ENCODE results near the gene PCDHGA11. TPM values are rescaled to one million over a fixed set of nuclear protein-coding genes. Genes with fewer than 3 reads are reported as not detected.

PCDHGA11 gene
- total and polyA plus RNA-seq, 4 experiments from 2014 or later: 0.20 to 0.36 TPM; not detected in 2

GRCh38 chr5:141434006-141434405 is 13.2 kb downstream of the PCDHGA11 start:
- ChIA-PET POLR2A (ENCODE audit: partially characterized antibody) (no interaction called here), CTCF (ENCODE audit: partially characterized antibody) (no interaction called here)
- intact Hi-C loops (cut with micrococcal nuclease): no loop called here
- H3K36me3 ChIP-seq (ENCODE audit: insufficient read depth, low read length): no peaks in the 10 kb centered on the region
- no peaks in the 10 kb centered on the region for H3K4me1 ChIP-seq (ENCODE audit: insufficient read depth, low read length)
- H3K9me3 ChIP-seq (ENCODE audit: control insufficient read depth in 1 of 2, low read length in 2 of 2): peaks cover 0 to 5% of the 10 kb centered on the region in 2 donors
- H3K27me3 ChIP-seq (ENCODE audit: insufficient read depth, low read length): peaks cover 14% of the 10 kb centered on the region
- Mint-ChIP-seq H3K4me3 (peak overlapping the region in 1 of 8 donors; percentile 25), H3K27me3 (peaks cover 28 to 36% of the 10 kb centered on the region in 2 donors), H3K4me1 (peaks cover 5 to 17% (median 6%) of the 10 kb centered on the region in 4 donors), H3K27ac (no peak overlapping the region), H3K36me3 (peaks cover 8 to 14% of the 10 kb centered on the region in 2 donors), H3K9me3 (peaks cover 0 to 53% (median 37%) of the 10 kb centered on the region in 8 donors)
- no peak overlapping the region for H3K27ac ChIP-seq (ENCODE audit: low read depth, low read length)
- no peak for DNase-seq
- H3K4me3 ChIP-seq (ENCODE audit: low read length in 2 of 2): no peak overlapping the region

- intact Hi-C loops (cut with micrococcal nuclease): no loop called here
- H3K27me3 ChIP-seq (ENCODE audit: insufficient read depth, low read length): peaks cover 11% of the 10 kb centered on the region
- H3K27ac ChIP-seq (ENCODE audit: low read depth, low read length): no peak overlapping the region
- Mint-ChIP-seq H3K27ac (no peak overlapping the region), H3K36me3 (peaks cover 1 to 3% of the 10 kb centered on the region in 2 donors), H3K4me3 (no peak overlapping the region), H3K9me3 (peaks cover 0 to 41% (median 23%) of the 10 kb centered on the region in 8 donors), H3K4me1 (peaks cover 0 to under 1% (median 0%) of the 10 kb centered on the region in 4 donors), H3K27me3 (peaks cover 23 to 28% of the 10 kb centered on the region in 2 donors)
- no peak for DNase-seq
- H3K4me1 ChIP-seq (ENCODE audit: insufficient read depth, low read length): no peaks in the 10 kb centered on the region
- H3K9me3 ChIP-seq (ENCODE audit: control insufficient read depth in 1 of 2, low read length in 2 of 2): no peaks in the 10 kb centered on the region
- no peak overlapping the region for H3K4me3 ChIP-seq (ENCODE audit: low read length in 2 of 2)
- POLR2A ChIA-PET (ENCODE audit: partially characterized antibody): no interaction called here
- CTCF ChIA-PET (ENCODE audit: partially characterized antibody): interaction anchor here (1.1 kb wide), 1 partner anchor 76 kb away, joined by 5 read pairs; no protein-coding TSS in a partner anchor
- H3K36me3 ChIP-seq (ENCODE audit: insufficient read depth, low read length): no peaks in the 10 kb centered on the region
Measured at GRCh38 chr5:141437221-141437620, 16.4 kb downstream of the PCDHGA11 start.

GRCh38 chr5:141439411-141440141 is 18.7 kb downstream of the PCDHGA11 start:
- Mint-ChIP-seq H3K36me3 (peaks cover 0 to 4% of the 10 kb centered on the region in 2 donors), H3K27ac (no peak overlapping the region), H3K4me1 (no peaks in the 10 kb centered on the region), H3K27me3 (peaks cover 15 to 24% of the 10 kb centered on the region in 2 donors), H3K4me3 (no peak overlapping the region), H3K9me3 (peaks cover 0 to 24% (median 8%) of the 10 kb centered on the region in 8 donors)
- Histone ChIP-seq H3K27me3 (ENCODE audit: insufficient read depth, low read length) (peaks cover 7% of the 10 kb centered on the region), H3K4me3 (ENCODE audit: low read length in 2 of 2) (no peak overlapping the region), H3K9me3 (ENCODE audit: control insufficient read depth in 1 of 2, low read length in 2 of 2) (no peaks in the 10 kb centered on the region), H3K27ac (ENCODE audit: low read depth, low read length) (no peak overlapping the region), H3K36me3 (ENCODE audit: insufficient read depth, low read length) (no peaks in the 10 kb centered on the region), H3K4me1 (ENCODE audit: insufficient read depth, low read length) (no peaks in the 10 kb centered on the region)
- no peak for DNase-seq
- intact Hi-C loops (cut with micrococcal nuclease): no loop called here
- ChIA-PET CTCF (ENCODE audit: partially characterized antibody) (interaction anchor here (1.5 kb wide), 1 partner anchor 10 kb away, joined by 4 read pairs; the partner anchor contains the start of gene PCDHGA12), POLR2A (ENCODE audit: partially characterized antibody) (no interaction called here)

GRCh38 chr5:141440341-141440740 is 19.5 kb downstream of the PCDHGA11 start:
- peaks cover 0 to 4% of the 10 kb centered on the region in 2 donors for H3K36me3 Mint-ChIP-seq
- Histone ChIP-seq H3K27me3 (ENCODE audit: insufficient read depth, low read length) (peaks cover 7% of the 10 kb centered on the region), H3K27ac (ENCODE audit: low read depth, low read length) (no peak overlapping the region), H3K9me3 (ENCODE audit: control insufficient read depth in 1 of 2, low read length in 2 of 2) (no peaks in the 10 kb centered on the region), H3K36me3 (ENCODE audit: insufficient read depth, low read length) (no peaks in the 10 kb centered on the region), H3K4me3 (ENCODE audit: low read length in 2 of 2) (no peak overlapping the region), H3K4me1 (ENCODE audit: insufficient read depth, low read length) (no peaks in the 10 kb centered on the region)
- DNase-seq: no peak
- ChIA-PET POLR2A (ENCODE audit: partially characterized antibody) (no interaction called here), CTCF (ENCODE audit: partially characterized antibody) (interaction anchor here (1.5 kb wide), 1 partner anchor 10 kb away, joined by 4 read pairs; the partner anchor contains the start of gene PCDHGA12)
- no peak overlapping the region for H3K27ac Mint-ChIP-seq
- intact Hi-C loops (cut with micrococcal nuclease): no loop called here
- H3K4me1 Mint-ChIP-seq: no peaks in the 10 kb centered on the region
- H3K9me3 Mint-ChIP-seq: peaks cover 0 to 20% (median 7%) of the 10 kb centered on the region in 8 donors
- H3K4me3 Mint-ChIP-seq: no peak overlapping the region
- peaks cover 14 to 25% of the 10 kb centered on the region in 2 donors for H3K27me3 Mint-ChIP-seq

- Mint-ChIP-seq H3K27ac (no peak overlapping the region), H3K4me3 (no peak overlapping the region), H3K4me1 (no peaks in the 10 kb centered on the region), H3K27me3 (peaks cover 12 to 28% of the 10 kb centered on the region in 2 donors), H3K36me3 (peaks cover 0 to 4% of the 10 kb centered on the region in 2 donors), H3K9me3 (peaks cover 0 to 18% (median 7%) of the 10 kb centered on the region in 8 donors)
- Histone ChIP-seq H3K27me3 (ENCODE audit: insufficient read depth, low read length) (peaks cover 7% of the 10 kb centered on the region), H3K36me3 (ENCODE audit: insufficient read depth, low read length) (no peaks in the 10 kb centered on the region), H3K4me1 (ENCODE audit: insufficient read depth, low read length) (no peaks in the 10 kb centered on the region), H3K4me3 (ENCODE audit: low read length in 2 of 2) (no peak overlapping the region), H3K9me3 (ENCODE audit: control insufficient read depth in 1 of 2, low read length in 2 of 2) (no peaks in the 10 kb centered on the region), H3K27ac (ENCODE audit: low read depth, low read length) (no peak overlapping the region)
- DNase-seq: no peak
- ChIA-PET POLR2A (ENCODE audit: partially characterized antibody) (no interaction called here), CTCF (ENCODE audit: partially characterized antibody) (no interaction called here)
- intact Hi-C loops (cut with micrococcal nuclease): no loop called here
Measured at GRCh38 chr5:141441571-141442170, 20.8 kb downstream of the PCDHGA11 start.

- Histone ChIP-seq H3K27ac (ENCODE audit: low read depth, low read length) (no peak overlapping the region), H3K9me3 (ENCODE audit: control insufficient read depth in 1 of 2, low read length in 2 of 2) (no peaks in the 10 kb centered on the region), H3K27me3 (ENCODE audit: insufficient read depth, low read length) (no peaks in the 10 kb centered on the region), H3K4me3 (ENCODE audit: low read length in 2 of 2) (no peak overlapping the region), H3K4me1 (ENCODE audit: insufficient read depth, low read length) (no peaks in the 10 kb centered on the region), H3K36me3 (ENCODE audit: insufficient read depth, low read length) (no peaks in the 10 kb centered on the region)
- H3K4me1 Mint-ChIP-seq: no peaks in the 10 kb centered on the region
- no peak overlapping the region for H3K27ac Mint-ChIP-seq
- intact Hi-C loops (cut with micrococcal nuclease): no loop called here
- no peak for DNase-seq
- H3K27me3 Mint-ChIP-seq: peaks cover 6 to 16% of the 10 kb centered on the region in 2 donors
- H3K36me3 Mint-ChIP-seq: no peaks in the 10 kb centered on the region
- H3K9me3 Mint-ChIP-seq: peaks cover 0 to 15% (median 2%) of the 10 kb centered on the region in 8 donors
- ChIA-PET POLR2A (ENCODE audit: partially characterized antibody) (no interaction called here), CTCF (ENCODE audit: partially characterized antibody) (interaction anchor here (0.9 to 1.5 kb wide), 2 partner anchors 8 to 47 kb away, joined by 3 to 4 read pairs; no protein-coding TSS in a partner anchor)
- no peak overlapping the region for H3K4me3 Mint-ChIP-seq
Measured at GRCh38 chr5:141465351-141465750, 44.5 kb downstream of the PCDHGA11 start.

Measured in CD4-positive, alpha-beta memory T cell (primary cell).